KMS-11 (cell line): Measurements from ENCODE around the gene GSTT4.
"Not testable (repeated sequence)": the region's sequence is repeated elsewhere in the genome, so short reads cannot be mapped to it uniquely, and the experiment has no call there.

Source experiments
- H2AFZ ChIP-seq: fragments of 200-600 bp; sonication (generic); 2 replicates; pipeline ENCODE4 v1.6.1; 2016; ENCODE audit warnings: antibody characterized with exemption, mixed run types, low read depth
- H3K27ac ChIP-seq: fragments of 200-600 bp; sonication (generic); 2 replicates; pipeline ENCODE4 v1.6.1; 2016; ENCODE audit warnings: mild to moderate bottlenecking, mixed run types
- H3K27me3 ChIP-seq: fragments of 200-600 bp; sonication (generic); 2 replicates; pipeline ENCODE4 v1.6.1; 2017; ENCODE audit warnings: mild to moderate bottlenecking, low read depth, mixed run types, moderate library complexity; ENCODE audit not compliant: insufficient read depth
- H3K36me3 ChIP-seq: fragments of 200-600 bp; sonication (generic); 2 replicates; pipeline ENCODE4 v1.6.1; 2017; ENCODE audit warnings: mild to moderate bottlenecking, mixed run types; ENCODE audit not compliant: insufficient read depth
- H3K4me1 ChIP-seq: fragments of 200-600 bp; sonication (generic); 2 replicates; pipeline ENCODE4 v1.6.1; 2016; ENCODE audit warnings: mild to moderate bottlenecking, low read depth, mixed run types; ENCODE audit not compliant: poor library complexity, severe bottlenecking
- H3K4me2 ChIP-seq: fragments of 200-600 bp; sonication (generic); 2 replicates; pipeline ENCODE4 v1.7.0; 2016; ENCODE audit warnings: mild to moderate bottlenecking, mixed run types
- H3K4me3 ChIP-seq: fragments of 200-600 bp; sonication (generic); IDR thresholded peaks from 2 replicates; pipeline ENCODE4 v1.6.1; 2017; ENCODE audit warnings: low read depth, low read length, mixed read lengths; ENCODE audit not compliant: insufficient read depth
- H3K79me2 ChIP-seq: fragments of 200-600 bp; sonication (generic); 2 replicates; pipeline ENCODE4 v1.6.1; 2016; ENCODE audit warnings: low read depth, mixed run types; ENCODE audit not compliant: insufficient read depth
- H3K9ac ChIP-seq: fragments of 200-600 bp; sonication (generic); 2 replicates; pipeline ENCODE4 v1.6.1; 2016; ENCODE audit warnings: mild to moderate bottlenecking, mixed run types
- H4K20me1 ChIP-seq: fragments of 200-600 bp; sonication (generic); 2 replicates; pipeline ENCODE4 v1.6.1; 2016; ENCODE audit warnings: mild to moderate bottlenecking, mixed run types; ENCODE audit not compliant: insufficient read depth
- CTCF ChIP-seq: fragments of 200-600 bp; sonication (generic); conservative IDR thresholded peaks from 2 replicates; pipeline ENCODE4 v1.6.1; 2017; ENCODE audit warnings: low read depth, mild to moderate bottlenecking, antibody characterized with exemption, low read length, moderate library complexity, mixed read lengths

Gene GSTT4

GRCh38 chr22:23956301-23956900 is 48.9 kb downstream of the GSTT4 start:
- H3K36me3 ChIP-seq, H3K4me2 ChIP-seq, H2AFZ ChIP-seq, H3K9ac ChIP-seq, H3K4me3 ChIP-seq, H3K27me3 ChIP-seq, H3K79me2 ChIP-seq, H4K20me1 ChIP-seq, H3K4me1 ChIP-seq, H3K27ac ChIP-seq: not testable (repeated sequence)
- peak; percentile 67 for TF ChIP-seq CTCF

GRCh38 chr22:23955886-23956285 is 49.4 kb downstream of the GSTT4 start:
- H2AFZ ChIP-seq, H3K4me2 ChIP-seq, H3K4me1 ChIP-seq, H3K9ac ChIP-seq, H3K27me3 ChIP-seq, H4K20me1 ChIP-seq, H3K27ac ChIP-seq, H3K36me3 ChIP-seq, H3K79me2 ChIP-seq, H3K4me3 ChIP-seq: not testable (repeated sequence)

- H3K4me2 ChIP-seq, H4K20me1 ChIP-seq, H3K4me1 ChIP-seq, H3K27ac ChIP-seq, H3K79me2 ChIP-seq, H3K36me3 ChIP-seq, H3K27me3 ChIP-seq, H2AFZ ChIP-seq, H3K9ac ChIP-seq, H3K4me3 ChIP-seq: not testable (repeated sequence)
Measured at GRCh38 chr22:23954991-23955305, 50.3 kb downstream of the GSTT4 start.

GRCh38 chr22:23954193-23954990 is 50.9 kb downstream of the GSTT4 start:
- not testable (repeated sequence) for H3K9ac ChIP-seq, H3K27me3 ChIP-seq, H3K27ac ChIP-seq, H2AFZ ChIP-seq, H3K4me3 ChIP-seq, H3K79me2 ChIP-seq, H4K20me1 ChIP-seq, H3K4me1 ChIP-seq, H3K4me2 ChIP-seq, H3K36me3 ChIP-seq

GRCh38 chr22:23953485-23953884 is 51.8 kb downstream of the GSTT4 start:
- not testable (repeated sequence) for H3K27me3 ChIP-seq, H2AFZ ChIP-seq, H3K36me3 ChIP-seq, H3K4me3 ChIP-seq, H3K27ac ChIP-seq, H3K79me2 ChIP-seq, H3K9ac ChIP-seq, H3K4me1 ChIP-seq, H3K4me2 ChIP-seq, H4K20me1 ChIP-seq

DNA sequence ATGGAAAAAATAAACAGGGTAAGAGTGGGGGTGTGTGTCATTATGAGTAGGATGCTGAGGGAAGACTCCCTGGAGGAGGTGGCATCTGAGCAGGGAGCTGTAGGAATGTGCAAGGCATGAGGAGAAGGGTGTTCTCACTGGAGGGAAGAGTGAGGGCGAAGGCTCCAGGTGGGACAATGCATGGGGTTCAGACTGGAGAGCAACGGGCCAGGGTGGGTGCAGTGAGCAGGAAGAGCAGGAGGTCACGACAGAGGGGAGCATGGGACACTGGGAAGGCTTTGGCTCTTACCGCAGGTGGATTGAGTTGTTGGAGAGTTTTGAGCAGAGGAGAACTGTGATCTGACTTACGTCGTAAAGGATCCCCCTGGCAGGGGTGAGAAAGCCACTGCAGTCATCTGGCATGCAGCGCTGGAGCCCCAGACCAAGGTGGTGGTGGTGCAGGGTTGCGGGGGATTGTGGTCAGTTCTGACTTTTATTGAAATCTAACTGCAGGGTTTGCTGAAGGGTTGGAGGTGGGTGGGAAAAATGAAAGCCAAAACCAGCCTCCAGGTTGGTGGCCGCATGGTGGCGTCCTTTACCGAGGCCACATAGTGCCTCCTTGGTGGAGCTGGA is 52.4 kb downstream of the GSTT4 start:
- not testable (repeated sequence) for H3K9ac ChIP-seq, H3K79me2 ChIP-seq, H3K4me1 ChIP-seq, H3K4me3 ChIP-seq, H2AFZ ChIP-seq, H3K27me3 ChIP-seq, H3K4me2 ChIP-seq, H3K27ac ChIP-seq, H3K36me3 ChIP-seq, H4K20me1 ChIP-seq

DNA sequence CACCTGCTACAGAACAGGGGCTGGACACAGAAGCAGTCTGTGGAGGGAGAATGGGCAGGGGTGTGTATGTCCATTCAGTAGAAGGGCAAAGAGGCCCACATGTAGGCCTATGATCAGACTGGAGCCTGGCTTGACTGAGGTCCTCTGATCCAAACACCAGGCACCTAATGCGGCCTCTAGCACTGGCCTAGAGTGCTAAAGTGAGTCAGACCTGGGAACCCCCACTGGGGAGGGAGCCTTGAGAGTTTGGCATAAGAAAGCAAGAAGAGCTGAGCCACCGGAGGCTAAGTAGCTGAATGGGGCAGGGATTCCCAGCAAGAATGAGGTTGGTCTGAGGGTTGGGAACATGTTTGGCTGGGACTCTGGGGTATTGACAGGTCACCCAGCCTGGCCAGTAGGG is 53.9 kb downstream of the GSTT4 start:
- not testable (repeated sequence) for H3K4me3 ChIP-seq, H3K27ac ChIP-seq, H3K9ac ChIP-seq, H3K27me3 ChIP-seq, H4K20me1 ChIP-seq, H3K36me3 ChIP-seq, H3K4me1 ChIP-seq, H2AFZ ChIP-seq, H3K4me2 ChIP-seq, H3K79me2 ChIP-seq

- H4K20me1 ChIP-seq, H3K27me3 ChIP-seq, H3K4me2 ChIP-seq, H3K4me1 ChIP-seq, H2AFZ ChIP-seq, H3K27ac ChIP-seq, H3K79me2 ChIP-seq, H3K36me3 ChIP-seq, H3K4me3 ChIP-seq, H3K9ac ChIP-seq: not testable (repeated sequence)
Measured at GRCh38 chr22:23949764-23950163, 55.5 kb downstream of the GSTT4 start.
